ENCODE measurements around the gene NME1.

NME1 gene

GRCh38 chr17:51161541-51161940, 8.2 kb downstream of the NME1 start:
- H3K4me3 ChIP-seq (ENCODE audit: control insufficient read depth in 1 of 7, extremely low read depth in 1 of 7, insufficient read depth in 4 of 7, low read depth in 2 of 7, low read length in 6 of 7) = no peak overlapping the region
- no peak overlapping the region for H3K27ac ChIP-seq (ENCODE audit: insufficient read depth in 1 of 2, low read depth in 1 of 2, low read length in 2 of 2, poor library complexity in 1 of 2, severe bottlenecking in 2 of 2)
- POLR2A ChIA-PET = interaction anchor here (0.6 kb wide), 1 partner anchor 94 kb away, joined by 3 read pairs; no protein-coding TSS in a partner anchor
- peaks cover 6 to 59% (median 33%) of the 10 kb centered on the region in 4 experiments for H3K36me3 ChIP-seq (ENCODE audit: control insufficient read depth in 4 of 4, insufficient read depth in 4 of 4, low read length in 3 of 4)
- CTCF ChIA-PET = interaction anchor here (0.8 to 2.0 kb wide), 5 partner anchors 8 to 161 kb away, joined by 3 to 7 read pairs (median 3); partner anchors contain the start of gene NME1
- no peaks in the 10 kb centered on the region for H3K27me3 ChIP-seq (replicated peaks in 2 of 5; ENCODE audit: control insufficient read depth in 4 of 5, insufficient read depth in 5 of 5, low read length in 4 of 5)
- no peaks in the 10 kb centered on the region for H3K9me3 ChIP-seq (ENCODE audit: control extremely low read depth in 1 of 5, control insufficient read depth in 4 of 5, insufficient read depth in 2 of 5, low read depth in 1 of 5, low read length in 4 of 5)
- peaks cover 0 to 10% (median 8%) of the 10 kb centered on the region in 4 experiments for H3K4me1 ChIP-seq (ENCODE audit: control extremely low read depth in 1 of 4, control insufficient read depth in 4 of 4, insufficient read depth in 4 of 4, low read length in 3 of 4)
- DNase-seq = no peak
- 100% methylated on average over 1 of the region's 3 CpGs for WGBS (ENCODE audit: insufficient coverage)

GRCh38 chr17:51164911-51165679, 11.7 kb downstream of the NME1 start:
- no peak for DNase-seq
- peak overlapping the region in 1 of 2 experiments; percentile 75 for H3K27ac ChIP-seq (ENCODE audit: insufficient read depth in 1 of 2, low read depth in 1 of 2, low read length in 2 of 2, poor library complexity in 1 of 2, severe bottlenecking in 2 of 2)
- POLR2A ChIA-PET = interaction anchor here (0.5 kb wide), 1 partner anchor 92 kb away, joined by 3 read pairs; no protein-coding TSS in a partner anchor
- H3K4me1 ChIP-seq (ENCODE audit: control extremely low read depth in 1 of 4, control insufficient read depth in 4 of 4, insufficient read depth in 4 of 4, low read length in 3 of 4) = peaks cover 0 to 20% (median 15%) of the 10 kb centered on the region in 4 experiments
- H3K36me3 ChIP-seq (ENCODE audit: control insufficient read depth in 4 of 4, insufficient read depth in 4 of 4, low read length in 3 of 4) = peaks cover 6 to 52% (median 33%) of the 10 kb centered on the region in 4 experiments
- H3K9me3 ChIP-seq (ENCODE audit: control extremely low read depth in 1 of 5, control insufficient read depth in 4 of 5, insufficient read depth in 2 of 5, low read depth in 1 of 5, low read length in 4 of 5) = no peaks in the 10 kb centered on the region
- WGBS (ENCODE audit: insufficient coverage) = 79% methylated on average over 15 of the region's 16 CpGs
- CTCF ChIA-PET = interaction anchor here (0.5 to 2.1 kb wide), 6 partner anchors 9 to 163 kb away, joined by 3 to 5 read pairs (median 3); no protein-coding TSS in a partner anchor
- H3K27me3 ChIP-seq (replicated peaks in 2 of 5; ENCODE audit: control insufficient read depth in 4 of 5, insufficient read depth in 5 of 5, low read length in 4 of 5) = no peaks in the 10 kb centered on the region
- peak overlapping the region in 4 of 7 experiments; percentile 83 to 88 (median 84) for H3K4me3 ChIP-seq (ENCODE audit: control insufficient read depth in 1 of 7, extremely low read depth in 1 of 7, insufficient read depth in 4 of 7, low read depth in 2 of 7, low read length in 6 of 7)

GRCh38 chr17:51165680-51166197, 12.4 kb downstream of the NME1 start:
- DNase-seq = peak; percentile 57 to 80 (median 74)
- 22% methylated on average over 20 of the region's 21 CpGs for WGBS (ENCODE audit: insufficient coverage)
- Histone ChIP-seq H3K27me3 (replicated peaks in 2 of 5; ENCODE audit: control insufficient read depth in 4 of 5, insufficient read depth in 5 of 5, low read length in 4 of 5) (no peaks in the 10 kb centered on the region), H3K4me1 (ENCODE audit: control extremely low read depth in 1 of 4, control insufficient read depth in 4 of 4, insufficient read depth in 4 of 4, low read length in 3 of 4) (peaks cover 0 to 20% (median 15%) of the 10 kb centered on the region in 4 experiments), H3K27ac (ENCODE audit: insufficient read depth in 1 of 2, low read depth in 1 of 2, low read length in 2 of 2, poor library complexity in 1 of 2, severe bottlenecking in 2 of 2) (peak overlapping the region in 1 of 2 experiments; percentile 75), H3K9me3 (ENCODE audit: control extremely low read depth in 1 of 5, control insufficient read depth in 4 of 5, insufficient read depth in 2 of 5, low read depth in 1 of 5, low read length in 4 of 5) (no peaks in the 10 kb centered on the region), H3K4me3 (ENCODE audit: control insufficient read depth in 1 of 7, extremely low read depth in 1 of 7, insufficient read depth in 4 of 7, low read depth in 2 of 7, low read length in 6 of 7) (peak overlapping the region; percentile 70 to 88 (median 84)), H3K36me3 (ENCODE audit: control insufficient read depth in 4 of 4, insufficient read depth in 4 of 4, low read length in 3 of 4) (peaks cover 6 to 53% (median 33%) of the 10 kb centered on the region in 4 experiments)
- ChIA-PET CTCF (interaction anchor here (0.5 to 2.1 kb wide), 7 partner anchors 10 to 167 kb away, joined by 3 to 5 read pairs (median 3); partner anchors contain the start of gene NME1), POLR2A (no interaction called here)

GRCh38 chr17:51166198-51166986, 13.0 kb downstream of the NME1 start, which contains the start of gene NME2:
Gene NME2 (plus strand): TSS chr17:51166411. CDS start chr17:51166831, 420 bp downstream.
- DNase-seq = peak; percentile 60 to 79 (median 75)
- no peaks in the 10 kb centered on the region for H3K9me3 ChIP-seq (ENCODE audit: control extremely low read depth in 1 of 5, control insufficient read depth in 4 of 5, insufficient read depth in 2 of 5, low read depth in 1 of 5, low read length in 4 of 5)
- ChIA-PET POLR2A (no interaction called here), CTCF (interaction anchor here (0.7 to 2.1 kb wide), 6 partner anchors 10 to 168 kb away, joined by 3 to 5 read pairs (median 3); partner anchors contain the start of gene NME1)
- peaks cover 8 to 53% (median 31%) of the 10 kb centered on the region in 4 experiments for H3K36me3 ChIP-seq (ENCODE audit: control insufficient read depth in 4 of 4, insufficient read depth in 4 of 4, low read length in 3 of 4)
- H3K4me1 ChIP-seq (ENCODE audit: control extremely low read depth in 1 of 4, control insufficient read depth in 4 of 4, insufficient read depth in 4 of 4, low read length in 3 of 4) = peaks cover 0 to 20% (median 15%) of the 10 kb centered on the region in 4 experiments
- peak within 1 kb of the TSS in 1 of 2 experiments; percentile 75 for H3K27ac ChIP-seq (ENCODE audit: insufficient read depth in 1 of 2, low read depth in 1 of 2, low read length in 2 of 2, poor library complexity in 1 of 2, severe bottlenecking in 2 of 2)
- 0% methylated on average over 73 of the region's 98 CpGs for WGBS (ENCODE audit: insufficient coverage)
- H3K4me3 ChIP-seq (ENCODE audit: control insufficient read depth in 1 of 7, extremely low read depth in 1 of 7, insufficient read depth in 4 of 7, low read depth in 2 of 7, low read length in 6 of 7) = peak within 1 kb of the TSS; percentile 70 to 88 (median 84)
- no peaks in the 10 kb centered on the region for H3K27me3 ChIP-seq (replicated peaks in 2 of 5; ENCODE audit: control insufficient read depth in 4 of 5, insufficient read depth in 5 of 5, low read length in 4 of 5)

GRCh38 chr17:51166987-51167931, 13.9 kb downstream of the NME1 start:
- H3K9me3 ChIP-seq (ENCODE audit: control extremely low read depth in 1 of 5, control insufficient read depth in 4 of 5, insufficient read depth in 2 of 5, low read depth in 1 of 5, low read length in 4 of 5) = no peaks in the 10 kb centered on the region
- CTCF ChIA-PET = interaction anchor here (0.9 to 1.4 kb wide), 3 partner anchors 14 to 163 kb away, joined by 3 to 4 read pairs (median 3); partner anchors contain the start of gene NME1
- H3K4me1 ChIP-seq (ENCODE audit: control extremely low read depth in 1 of 4, control insufficient read depth in 4 of 4, insufficient read depth in 4 of 4, low read length in 3 of 4) = peaks cover 0 to 20% (median 15%) of the 10 kb centered on the region in 4 experiments
- H3K27ac ChIP-seq (ENCODE audit: insufficient read depth in 1 of 2, low read depth in 1 of 2, low read length in 2 of 2, poor library complexity in 1 of 2, severe bottlenecking in 2 of 2) = peak overlapping the region in 1 of 2 experiments; percentile 75
- peaks cover 9 to 51% (median 31%) of the 10 kb centered on the region in 4 experiments for H3K36me3 ChIP-seq (ENCODE audit: control insufficient read depth in 4 of 4, insufficient read depth in 4 of 4, low read length in 3 of 4)
- WGBS (ENCODE audit: insufficient coverage) = 9% methylated on average over 19 of the region's 42 CpGs
- DNase-seq = peak; percentile 53 to 71 (median 65)
- POLR2A ChIA-PET = no interaction called here
- no peaks in the 10 kb centered on the region for H3K27me3 ChIP-seq (replicated peaks in 2 of 5; ENCODE audit: control insufficient read depth in 4 of 5, insufficient read depth in 5 of 5, low read length in 4 of 5)
- H3K4me3 ChIP-seq (ENCODE audit: control insufficient read depth in 1 of 7, extremely low read depth in 1 of 7, insufficient read depth in 4 of 7, low read depth in 2 of 7, low read length in 6 of 7) = peak overlapping the region; percentile 70 to 88 (median 84)

GRCh38 chr17:51169340-51169739, 16.0 kb downstream of the NME1 start:
- Histone ChIP-seq H3K27me3 (replicated peaks in 2 of 5; ENCODE audit: control insufficient read depth in 4 of 5, insufficient read depth in 5 of 5, low read length in 4 of 5) (no peaks in the 10 kb centered on the region), H3K27ac (ENCODE audit: insufficient read depth in 1 of 2, low read depth in 1 of 2, low read length in 2 of 2, poor library complexity in 1 of 2, severe bottlenecking in 2 of 2) (no peak overlapping the region), H3K4me1 (ENCODE audit: control extremely low read depth in 1 of 4, control insufficient read depth in 4 of 4, insufficient read depth in 4 of 4, low read length in 3 of 4) (peaks cover 0 to 20% (median 15%) of the 10 kb centered on the region in 4 experiments), H3K4me3 (ENCODE audit: control insufficient read depth in 1 of 7, extremely low read depth in 1 of 7, insufficient read depth in 4 of 7, low read depth in 2 of 7, low read length in 6 of 7) (no peak overlapping the region), H3K9me3 (ENCODE audit: control extremely low read depth in 1 of 5, control insufficient read depth in 4 of 5, insufficient read depth in 2 of 5, low read depth in 1 of 5, low read length in 4 of 5) (no peaks in the 10 kb centered on the region), H3K36me3 (ENCODE audit: control insufficient read depth in 4 of 4, insufficient read depth in 4 of 4, low read length in 3 of 4) (peaks cover 11 to 50% (median 35%) of the 10 kb centered on the region in 4 experiments)
- POLR2A ChIA-PET = no interaction called here
- WGBS (ENCODE audit: insufficient coverage) = 100% methylated on average over 1 of the region's 1 CpG
- CTCF ChIA-PET = interaction anchor here (1.5 kb wide), 1 partner anchor 15 kb away, joined by 5 read pairs; no protein-coding TSS in a partner anchor
- no peak for DNase-seq
